NCI-H748 treated with DMSO at 0.1 percent for 48 hours (cell line): Measurements from ENCODE around the gene FAM53B.

Source experiments
- DNase-seq: peaks from one replicate; lab custom pipeline; 2025; lab: John Stamatoyannopoulos, UW

FAM53B gene

GRCh38 chr10:124647421-124648130 lies 96.6 kb downstream of the FAM53B start:
- no peak for DNase-seq

GRCh38 chr10:124646483-124647352 lies 97.5 kb downstream of the FAM53B start:
- DNase-seq, result no peak

GRCh38 chr10:124645467-124646095 lies 98.6 kb downstream of the FAM53B start:
- no peak for DNase-seq

- DNase-seq, result no peak
Measured at GRCh38 chr10:124644771-124645415, 99.3 kb downstream of the FAM53B start.

- no peak for DNase-seq
Measured at GRCh38 chr10:124644236-124644635, 99.9 kb downstream of the FAM53B start.

- DNase-seq, result no peak
Measured at GRCh38 chr10:124643330-124644009, 100.7 kb downstream of the FAM53B start.

- no peak for DNase-seq
Measured at GRCh38 chr10:124642088-124642710, 102.0 kb downstream of the FAM53B start.

- DNase-seq, result no peak
Measured at GRCh38 chr10:124641282-124642087, 102.7 kb downstream of the FAM53B start.

- no peak for DNase-seq
Measured at GRCh38 chr10:124640538-124641231, 103.5 kb downstream of the FAM53B start.

GRCh38 chr10:124640056-124640455 lies 104.1 kb downstream of the FAM53B start:
- no peak for DNase-seq

GRCh38 chr10:124639646-124640045 lies 104.5 kb downstream of the FAM53B start:
- DNase-seq, result no peak

- no peak for DNase-seq
Measured at GRCh38 chr10:124639206-124639605, 105.0 kb downstream of the FAM53B start.

GRCh38 chr10:124637746-124638145 lies 106.4 kb downstream of the FAM53B start:
- no peak for DNase-seq

- DNase-seq, result no peak
Measured at GRCh38 chr10:124637091-124637700, 107.0 kb downstream of the FAM53B start.

- no peak for DNase-seq
Measured at GRCh38 chr10:124636271-124636995, 107.7 kb downstream of the FAM53B start.

GRCh38 chr10:124632566-124632965 lies 111.6 kb downstream of the FAM53B start:
- DNase-seq, result no peak

- no peak for DNase-seq
Measured at GRCh38 chr10:124632064-124632531, 112.1 kb downstream of the FAM53B start.

- no peak for DNase-seq
Measured at GRCh38 chr10:124630551-124630950, 113.6 kb downstream of the FAM53B start.
